GM12892 (cell line): Measurements from ENCODE around the gene ARHGAP22.

Experiments
- POLR2A ChIP-seq: IDR thresholded peaks from 2 replicates; pipeline ENCODE4 v1.6.1; 2011; ENCODE audit warnings: low read depth, low read length, control low read depth
- POLR2AphosphoS5 ChIP-seq: IDR thresholded peaks from 2 replicates; pipeline ENCODE4 v1.6.1; 2011; ENCODE audit warnings: low read depth, low read length, control low read depth

DNA sequence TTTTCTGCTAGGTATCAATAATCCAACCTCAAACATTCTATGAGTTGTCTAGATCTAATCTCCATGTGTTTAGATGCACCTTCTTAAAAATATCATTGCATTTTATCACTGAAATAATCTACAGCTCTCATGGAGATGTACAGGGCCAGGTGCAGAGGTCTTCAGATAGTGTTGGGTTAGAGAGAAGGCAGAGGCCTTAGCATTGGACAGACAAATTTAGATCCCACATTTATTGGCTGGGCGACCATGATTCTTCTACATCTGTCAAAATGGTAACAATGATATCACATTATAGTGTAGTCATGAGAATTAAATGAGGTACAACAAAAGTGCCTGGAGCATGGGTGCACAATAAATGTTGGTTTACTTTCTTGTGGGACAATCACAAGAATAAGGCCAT, 3.1 kb downstream of the ARHGAP22 start:
- TF ChIP-seq POLR2A (no peak), POLR2AphosphoS5 (no peak)
